ENCODE results near the gene S100A13. TPM values are rescaled to one million over a fixed set of nuclear protein-coding genes. Genes with fewer than 3 reads are reported as not detected.

S100A13 gene
- total RNA-seq, 1 donor from 2014 or later = 44.5 TPM

DNA sequence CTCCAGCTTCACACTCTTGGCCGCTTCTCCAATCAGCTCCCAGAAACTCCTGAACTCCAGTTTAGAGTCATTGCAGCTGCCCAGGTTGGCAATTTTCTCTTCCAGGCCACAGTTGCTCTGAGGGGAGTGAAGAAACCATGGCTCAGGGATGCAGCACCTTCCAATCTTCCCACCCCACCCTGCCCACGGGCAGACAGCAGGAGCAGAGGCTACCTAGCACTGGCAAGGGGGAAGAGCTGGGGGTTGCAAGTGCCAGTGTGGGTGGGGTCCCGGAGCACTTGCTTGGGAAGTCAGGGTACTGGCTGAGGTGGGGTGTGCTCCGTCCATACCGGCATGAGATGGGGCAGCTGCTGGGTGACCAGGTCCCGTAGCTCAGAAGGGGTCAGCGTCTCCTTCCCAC, 12.4 kb downstream of the S100A13 start:
- no peak for DNase-seq (ENCODE audit: low read depth)
- TF ChIP-seq, protein P1, sequence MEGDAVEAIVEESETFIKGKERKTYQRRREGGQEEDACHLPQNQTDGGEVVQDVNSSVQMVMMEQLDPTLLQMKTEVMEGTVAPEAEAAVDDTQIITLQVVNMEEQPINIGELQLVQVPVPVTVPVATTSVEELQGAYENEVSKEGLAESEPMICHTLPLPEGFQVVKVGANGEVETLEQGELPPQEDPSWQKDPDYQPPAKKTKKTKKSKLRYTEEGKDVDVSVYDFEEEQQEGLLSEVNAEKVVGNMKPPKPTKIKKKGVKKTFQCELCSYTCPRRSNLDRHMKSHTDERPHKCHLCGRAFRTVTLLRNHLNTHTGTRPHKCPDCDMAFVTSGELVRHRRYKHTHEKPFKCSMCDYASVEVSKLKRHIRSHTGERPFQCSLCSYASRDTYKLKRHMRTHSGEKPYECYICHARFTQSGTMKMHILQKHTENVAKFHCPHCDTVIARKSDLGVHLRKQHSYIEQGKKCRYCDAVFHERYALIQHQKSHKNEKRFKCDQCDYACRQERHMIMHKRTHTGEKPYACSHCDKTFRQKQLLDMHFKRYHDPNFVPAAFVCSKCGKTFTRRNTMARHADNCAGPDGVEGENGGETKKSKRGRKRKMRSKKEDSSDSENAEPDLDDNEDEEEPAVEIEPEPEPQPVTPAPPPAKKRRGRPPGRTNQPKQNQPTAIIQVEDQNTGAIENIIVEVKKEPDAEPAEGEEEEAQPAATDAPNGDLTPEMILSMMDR (IDR thresholded peaks at IDR 0.05; ENCODE audit: insufficient read depth, low read length, severe bottlenecking) = no peak

DNA sequence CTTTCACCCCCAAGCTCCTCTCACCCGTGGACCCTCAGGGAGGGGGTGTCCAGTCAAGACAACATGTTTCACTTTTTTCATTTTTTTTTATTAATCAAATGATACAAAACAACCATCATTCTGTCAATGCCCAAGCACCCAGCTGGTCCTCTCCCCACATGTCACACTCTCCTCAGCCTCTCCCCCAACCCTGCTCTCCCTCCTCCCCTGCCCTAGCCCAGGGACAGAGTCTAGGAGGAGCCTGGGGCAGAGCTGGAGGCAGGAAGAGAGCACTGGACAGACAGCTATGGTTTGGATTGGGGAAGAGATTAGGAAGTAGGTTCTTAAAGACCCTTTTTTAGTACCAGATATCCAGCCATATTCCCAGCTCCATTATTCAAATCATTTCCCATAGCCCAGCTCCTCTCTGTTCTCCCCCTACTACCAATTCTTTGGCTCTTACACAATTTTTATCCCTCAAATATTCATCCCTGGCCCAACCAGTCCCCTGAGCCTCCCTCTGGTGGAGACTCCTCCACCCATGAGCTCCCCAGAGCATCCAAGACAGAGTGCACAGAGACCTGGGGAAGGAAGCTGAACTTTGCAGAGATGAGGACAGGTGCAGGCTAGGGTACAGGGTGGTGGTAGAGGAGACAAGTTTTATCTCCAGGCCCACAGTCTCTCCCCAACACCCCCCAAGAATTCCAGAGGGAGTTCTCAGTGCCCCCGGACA, 13.0 kb downstream of the S100A13 start:
- TF ChIP-seq, protein P1 (IDR thresholded peaks at IDR 0.05; ENCODE audit: insufficient read depth, low read length, severe bottlenecking) = peak; percentile 13
- FAIRE-seq (no peak), DNase-seq (ENCODE audit: low read depth) (peak; percentile 14)
- H3K36me3 ChIP-seq (ENCODE audit: control insufficient read depth, insufficient read depth, low read length) = peaks cover 14% of the 10 kb centered on the region
- peak overlapping the region; percentile 63 for H3K4me3 ChIP-seq (ENCODE audit: low read depth, low read length)
- no peaks in the 10 kb centered on the region for H3K27me3 ChIP-seq (ENCODE audit: control insufficient read depth, insufficient read depth, low read length)

More for the DNA sequence above, 12.4 kb downstream of the S100A13 start:
- H3K4me3 ChIP-seq (ENCODE audit: low read depth, low read length) = peak overlapping the region; percentile 63
- H3K27me3 ChIP-seq (ENCODE audit: control insufficient read depth, insufficient read depth, low read length) = no peaks in the 10 kb centered on the region
- H3K36me3 ChIP-seq (ENCODE audit: control insufficient read depth, insufficient read depth, low read length) = peaks cover 11% of the 10 kb centered on the region
- no peak for FAIRE-seq

DNA sequence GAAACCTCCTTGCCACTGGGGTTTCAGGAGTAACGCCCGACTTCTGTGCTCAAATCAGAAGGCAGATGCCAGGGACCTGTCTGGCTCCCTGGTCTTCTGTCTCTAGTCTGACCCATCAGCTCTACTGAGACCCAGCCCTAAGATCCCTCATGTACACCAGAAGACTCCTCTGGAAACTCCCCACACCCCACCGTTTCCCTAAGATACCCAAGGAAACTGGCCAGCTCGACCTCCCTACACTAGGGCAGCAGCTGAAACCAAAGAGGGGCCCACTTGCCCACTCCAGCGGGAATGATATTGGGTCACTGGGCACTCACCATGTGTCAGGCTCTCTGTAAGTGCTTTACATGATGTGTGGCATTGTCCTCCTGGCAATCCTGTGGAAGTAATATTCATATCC, 13.9 kb downstream of the S100A13 start:
- DNase-seq (ENCODE audit: low read depth) = no peak
- Histone ChIP-seq H3K4me3 (ENCODE audit: low read depth, low read length) (peak overlapping the region; percentile 88), H3K27me3 (ENCODE audit: control insufficient read depth, insufficient read depth, low read length) (no peaks in the 10 kb centered on the region), H3K36me3 (ENCODE audit: control insufficient read depth, insufficient read depth, low read length) (peaks cover 17% of the 10 kb centered on the region)
- TF ChIP-seq, protein P1 (IDR thresholded peaks at IDR 0.05; ENCODE audit: insufficient read depth, low read length, severe bottlenecking) = no peak
- FAIRE-seq = no peak

DNA sequence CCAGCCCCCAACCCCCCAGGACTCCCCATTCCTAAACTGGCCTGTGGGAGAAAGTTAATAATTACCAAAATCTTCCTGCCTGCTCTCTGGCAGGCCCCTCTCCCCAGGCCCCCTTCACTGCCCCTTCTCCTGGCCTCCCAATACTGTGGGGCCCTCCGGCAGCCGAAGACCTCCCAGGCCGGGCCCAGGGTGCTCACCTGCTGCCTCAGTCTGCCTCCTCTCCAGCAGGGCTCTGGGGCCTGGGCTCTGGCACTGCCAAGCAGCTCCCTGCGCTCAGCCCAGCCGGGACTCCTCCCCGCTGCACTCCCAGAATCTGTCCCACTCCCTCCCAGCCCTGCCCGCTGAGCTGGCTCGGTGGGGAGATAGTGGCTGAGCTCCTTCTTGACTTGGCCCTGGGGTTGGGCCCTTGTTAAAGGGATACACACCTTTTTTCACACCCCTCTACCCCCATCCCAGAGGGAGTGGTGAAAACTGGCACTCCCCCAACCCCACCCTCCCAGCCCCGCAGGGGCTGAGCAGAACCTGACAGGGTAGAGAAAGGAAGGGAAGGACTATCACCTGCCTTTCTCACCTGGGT, 14.5 kb downstream of the S100A13 start, which contains the start of gene S100A16:
TSS of gene S100A16 (minus strand) at position 383 of the 577 bp plus-strand sequence. CDS start 4,986 bp downstream, outside the sequence.
- DNase-seq (ENCODE audit: low read depth) = peak; percentile 91
- peaks cover 19% of the 10 kb centered on the region for H3K36me3 ChIP-seq (ENCODE audit: control insufficient read depth, insufficient read depth, low read length)
- no peaks in the 10 kb centered on the region for H3K27me3 ChIP-seq (ENCODE audit: control insufficient read depth, insufficient read depth, low read length)
- FAIRE-seq = no peak
- peak within 1 kb of the TSS; percentile 88 for H3K4me3 ChIP-seq (ENCODE audit: low read depth, low read length)
- TF ChIP-seq, protein P1 (IDR thresholded peaks at IDR 0.05; ENCODE audit: insufficient read depth, low read length, severe bottlenecking) = no peak

DNA sequence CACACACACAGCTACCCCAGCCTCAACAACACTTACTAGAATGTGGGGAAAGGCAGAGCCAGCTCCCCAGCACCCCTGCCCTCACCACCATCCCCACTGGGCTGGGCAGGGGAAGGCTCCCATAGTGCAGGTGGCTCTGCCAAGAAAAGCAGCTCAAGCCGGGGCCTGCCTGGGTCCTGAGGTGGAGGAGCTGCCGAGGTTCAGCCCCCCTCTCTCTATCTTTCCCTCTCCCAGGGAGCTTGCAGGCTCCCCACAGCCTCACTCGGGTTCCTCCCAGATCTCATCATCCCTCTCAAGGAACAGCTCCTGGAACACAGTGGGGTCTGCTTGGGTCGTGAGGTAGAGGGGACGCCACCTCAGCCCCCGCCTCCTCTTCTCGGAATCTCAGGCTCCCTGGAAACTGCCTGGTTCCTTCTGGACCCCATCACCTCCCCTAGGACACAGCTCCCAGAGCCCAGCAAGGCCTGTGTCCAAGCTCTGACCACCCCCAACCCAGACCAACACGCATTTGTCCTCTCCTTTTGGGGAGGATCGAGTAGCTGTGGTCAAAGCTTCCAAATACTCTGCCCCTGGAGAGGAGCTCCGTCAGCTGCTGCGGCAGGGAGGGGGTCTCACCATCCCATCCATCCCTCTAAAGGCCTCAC, 15.1 kb downstream of the S100A13 start:
- H3K36me3 ChIP-seq (ENCODE audit: control insufficient read depth, insufficient read depth, low read length) = peaks cover 25% of the 10 kb centered on the region
- no peak for FAIRE-seq
- DNase-seq (ENCODE audit: low read depth) = no peak

More for the DNA sequence above, 15.1 kb downstream of the S100A13 start:
- peak overlapping the region; percentile 88 for H3K4me3 ChIP-seq (ENCODE audit: low read depth, low read length)
- TF ChIP-seq, protein P1 (IDR thresholded peaks at IDR 0.05; ENCODE audit: insufficient read depth, low read length, severe bottlenecking) = no peak
- no peaks in the 10 kb centered on the region for H3K27me3 ChIP-seq (ENCODE audit: control insufficient read depth, insufficient read depth, low read length)
